GM20000 (cell line): ENCODE measurements around the gene PTPRG.

ENCODE experiments used
- DNase-seq: peaks from one replicate; pipeline ENCODE4 v3.0.0; 2012; ENCODE audit warnings: low spot score
- TF ChIP-seq, protein P1 (sequence below): IDR thresholded peaks from 2 replicates; pipeline ENCODE4 v1.5.1; 2012; ENCODE audit warnings: mild to moderate bottlenecking, control low read depth; ENCODE audit errors: extremely low read depth, missing control alignments

PTPRG gene

GRCh38 chr3:62139957-62140356 is 578.6 kb downstream of the PTPRG start:
- no peak for DNase-seq
- TF ChIP-seq, protein P1, sequence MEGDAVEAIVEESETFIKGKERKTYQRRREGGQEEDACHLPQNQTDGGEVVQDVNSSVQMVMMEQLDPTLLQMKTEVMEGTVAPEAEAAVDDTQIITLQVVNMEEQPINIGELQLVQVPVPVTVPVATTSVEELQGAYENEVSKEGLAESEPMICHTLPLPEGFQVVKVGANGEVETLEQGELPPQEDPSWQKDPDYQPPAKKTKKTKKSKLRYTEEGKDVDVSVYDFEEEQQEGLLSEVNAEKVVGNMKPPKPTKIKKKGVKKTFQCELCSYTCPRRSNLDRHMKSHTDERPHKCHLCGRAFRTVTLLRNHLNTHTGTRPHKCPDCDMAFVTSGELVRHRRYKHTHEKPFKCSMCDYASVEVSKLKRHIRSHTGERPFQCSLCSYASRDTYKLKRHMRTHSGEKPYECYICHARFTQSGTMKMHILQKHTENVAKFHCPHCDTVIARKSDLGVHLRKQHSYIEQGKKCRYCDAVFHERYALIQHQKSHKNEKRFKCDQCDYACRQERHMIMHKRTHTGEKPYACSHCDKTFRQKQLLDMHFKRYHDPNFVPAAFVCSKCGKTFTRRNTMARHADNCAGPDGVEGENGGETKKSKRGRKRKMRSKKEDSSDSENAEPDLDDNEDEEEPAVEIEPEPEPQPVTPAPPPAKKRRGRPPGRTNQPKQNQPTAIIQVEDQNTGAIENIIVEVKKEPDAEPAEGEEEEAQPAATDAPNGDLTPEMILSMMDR: no peak

DNA sequence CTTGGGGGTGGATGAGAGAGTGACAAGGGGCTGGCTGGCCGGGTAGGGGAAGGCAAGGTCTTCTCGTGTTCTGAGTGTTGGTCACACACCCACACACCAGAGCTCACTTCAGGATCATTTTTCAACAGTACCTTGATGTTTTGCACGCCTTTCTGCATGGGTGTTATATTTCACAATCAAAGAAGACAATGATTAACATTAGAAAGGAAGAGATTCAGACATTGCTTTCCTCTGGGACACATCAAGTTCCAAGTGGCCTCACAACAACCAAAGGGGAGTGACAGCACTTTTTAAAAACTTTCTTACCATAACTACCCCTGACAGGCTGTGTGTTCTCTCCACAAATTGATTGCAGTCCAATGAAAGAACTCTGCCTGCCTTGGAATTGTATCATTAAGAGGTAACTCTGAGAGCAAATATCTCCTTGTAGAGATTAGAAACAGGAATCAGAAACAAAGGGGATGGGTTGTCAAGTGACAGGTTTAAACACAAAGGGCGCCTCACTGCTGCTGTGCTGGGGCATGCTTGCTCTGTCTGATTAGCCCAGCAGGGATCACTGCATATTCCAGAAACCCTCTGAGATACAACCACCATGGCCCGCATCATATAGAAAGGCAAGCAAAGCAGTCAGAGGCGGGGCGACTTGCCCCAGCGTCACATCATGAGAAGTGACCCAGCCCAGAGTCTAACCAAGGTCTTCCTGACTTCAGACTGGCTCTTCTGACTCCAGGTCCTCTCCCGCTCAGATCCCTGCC is 581.1 kb downstream of the PTPRG start:
- DNase-seq: no peak
- TF ChIP-seq, protein P1: no peak

DNA sequence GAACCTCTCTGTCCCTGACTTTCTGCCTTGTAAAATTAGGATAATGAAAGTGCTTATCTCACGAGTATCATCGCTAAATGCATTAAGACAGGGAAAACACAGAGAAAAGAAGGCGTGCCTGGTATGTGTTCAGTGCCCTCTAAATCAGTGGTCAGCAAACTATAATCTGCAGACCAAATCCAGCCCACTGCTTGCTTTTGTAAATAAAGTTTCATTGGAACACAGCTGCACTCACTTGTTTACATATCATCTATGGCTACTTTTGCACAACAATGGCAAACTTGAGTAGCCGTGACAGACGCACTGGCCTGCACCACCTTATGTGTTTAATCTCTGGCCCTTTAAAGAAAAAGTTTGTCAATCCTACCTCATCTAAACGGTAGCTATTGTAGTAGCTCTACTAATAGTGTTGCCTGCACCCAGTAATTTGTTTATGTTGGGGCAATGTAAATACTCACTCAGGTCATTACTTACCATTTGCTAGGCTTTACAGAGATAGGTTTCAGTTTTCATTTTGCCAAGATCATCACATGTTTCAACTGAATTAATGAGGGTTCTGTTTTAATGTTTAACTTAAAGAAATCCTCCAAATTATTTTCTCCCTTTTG is 582.6 kb downstream of the PTPRG start:
- no peak for DNase-seq
- TF ChIP-seq, protein P1: no peak

DNA sequence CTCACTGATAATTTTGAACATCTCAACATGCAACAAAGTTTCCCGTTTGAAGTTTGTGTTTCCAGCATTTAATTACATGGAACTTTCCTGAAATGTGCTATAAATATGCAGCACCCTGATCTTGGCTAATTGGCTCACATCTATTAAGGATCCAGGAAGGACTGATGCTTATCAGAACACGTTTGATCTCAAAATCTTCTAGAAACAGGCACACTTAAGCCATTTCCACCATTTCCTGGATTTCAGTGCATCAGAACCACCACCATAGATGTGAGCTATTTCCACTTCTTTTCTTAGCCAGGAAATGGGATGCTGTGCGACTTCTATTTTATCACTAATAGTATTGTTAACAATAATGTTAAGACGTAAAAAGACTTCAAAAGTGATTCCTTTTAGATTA is 583.1 kb downstream of the PTPRG start:
- TF ChIP-seq, protein P1: no peak
- DNase-seq: no peak

DNA sequence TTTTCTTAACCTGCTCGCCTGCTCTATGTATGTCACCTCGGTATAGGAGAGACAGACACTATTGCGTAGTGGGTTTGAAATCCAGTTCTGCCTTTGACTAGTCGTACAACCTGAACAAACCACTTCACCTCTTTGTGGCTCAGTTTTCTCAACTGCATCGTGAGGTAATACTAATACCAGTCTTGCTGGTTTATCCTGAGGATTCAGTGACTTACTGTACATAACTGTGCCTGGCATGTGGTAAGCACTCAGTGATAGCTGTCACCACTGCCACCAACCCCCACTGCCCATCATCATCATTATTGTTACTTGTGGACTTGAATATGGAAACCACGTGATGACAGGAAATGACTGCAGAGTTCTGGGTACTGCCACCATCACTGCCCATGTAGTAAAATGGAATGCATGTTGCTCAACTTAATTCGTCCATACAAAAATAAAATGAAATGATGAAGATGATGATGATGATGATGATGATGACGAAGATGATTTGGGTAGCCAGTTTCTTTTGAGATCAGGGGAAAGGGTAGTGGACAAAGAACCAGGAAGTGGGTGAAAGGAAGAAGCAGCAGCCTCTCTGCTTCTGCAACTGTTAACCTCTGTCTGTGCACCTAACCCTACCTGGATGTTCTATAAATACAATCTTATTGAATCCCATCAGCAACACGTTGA is 583.9 kb downstream of the PTPRG start:
- TF ChIP-seq, protein P1: no peak
- DNase-seq: no peak

DNA sequence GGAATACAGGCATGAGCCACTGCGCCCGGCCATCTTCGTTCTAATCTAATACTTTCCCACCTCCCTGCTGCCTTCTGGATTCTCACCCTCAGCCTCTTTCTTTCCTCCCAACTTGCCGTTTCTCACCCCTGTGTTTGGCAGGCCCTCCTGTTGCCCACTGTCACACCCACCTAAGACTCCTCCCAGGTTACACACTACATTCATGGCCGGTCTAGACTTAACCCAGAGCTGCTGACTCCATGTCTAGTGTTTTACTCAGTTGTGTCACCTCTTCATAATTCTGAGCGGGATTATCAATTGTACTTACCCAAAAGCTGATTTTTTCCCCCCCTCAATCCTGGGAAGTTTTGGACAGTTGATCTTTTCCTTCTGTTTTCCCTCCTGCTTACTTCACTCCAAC is 588.2 kb downstream of the PTPRG start:
- no peak for DNase-seq
- TF ChIP-seq, protein P1: no peak

DNA sequence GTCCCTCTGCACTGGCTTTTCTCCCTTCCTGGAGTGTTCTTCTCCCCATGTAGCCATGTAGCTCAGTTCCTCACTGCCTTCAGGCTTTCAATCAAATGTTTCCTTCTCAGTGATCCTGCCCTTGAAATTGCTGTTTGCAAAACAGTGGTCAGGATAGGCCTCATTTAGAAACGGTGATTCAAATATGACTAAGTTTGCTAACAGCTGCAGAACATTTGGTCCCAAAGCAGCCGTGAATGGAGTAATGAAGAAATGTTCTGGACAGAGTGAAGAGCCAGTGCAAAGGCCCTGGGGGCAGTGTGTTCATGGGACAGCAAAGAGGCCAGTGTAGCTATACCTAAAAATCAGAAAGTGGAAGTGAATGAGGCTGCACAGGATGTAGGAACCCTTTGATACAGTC is 588.6 kb downstream of the PTPRG start:
- TF ChIP-seq, protein P1: no peak
- DNase-seq: no peak
